K562 (cell line): ENCODE results near the gene SPRYD7. TPM values are rescaled to one million over a fixed set of nuclear protein-coding genes. Genes with fewer than 3 reads are reported as not detected.
A peak's percentile ranks its signal among the peaks of the same experiment; 100 is the strongest.

Experiments
- BRF1 ChIP-seq: IDR thresholded peaks from 3 replicates; pipeline ENCODE4 v1.6.1; 2011; ENCODE audit warnings: borderline replicate concordance, mild to moderate bottlenecking; ENCODE audit not compliant: insufficient read length; ENCODE audit errors: extremely low read depth
- CBFB ChIP-seq: sonication (generic); formaldehyde crosslinking; IDR thresholded peaks from 2 replicates; pipeline ENCODE4 v1.4.0; 2020; ENCODE audit warnings: mild to moderate bottlenecking, missing genetic modification reagents
- CHD1 ChIP-seq: fragments of 200-600 bp; sonication (generic); IDR thresholded peaks from one replicate; pipeline ENCODE4 v1.6.1; 2012; ENCODE audit warnings: mild to moderate bottlenecking, moderate library complexity, low read length, inconsistent platforms
- CXXC5 ChIP-seq: fragments of 250-450 bp; sonication (Bioruptor Pico); IDR thresholded peaks from 2 replicates; pipeline ENCODE4 v1.8.0; 2022; ENCODE audit warnings: inconsistent platforms, mild to moderate bottlenecking, moderate library complexity
- KLF13 ChIP-seq: fragments of 450-650 bp; IDR thresholded peaks from 2 replicates; pipeline ENCODE4 v1.6.1; 2016; ENCODE audit warnings: missing genetic modification characterization, low read depth, mild to moderate bottlenecking, missing compliant biosample characterization, moderate library complexity, borderline replicate concordance
- NFE2 ChIP-seq: IDR thresholded peaks from 2 replicates; pipeline ENCODE4 v1.6.1; 2014; ENCODE audit warnings: antibody characterized with exemption, low read depth
- NR0B1 ChIP-seq: fragments of 450-650 bp; IDR thresholded peaks from one replicate; pipeline ENCODE4 v1.6.1; 2018; ENCODE audit warnings: mild to moderate bottlenecking, moderate library complexity; ENCODE audit not compliant: partially characterized antibody
- NRF1 ChIP-seq, 2 experiments: fragments of 450-650 bp; IDR thresholded peaks in 1 of 2; conservative IDR thresholded peaks in 1 of 2; 2 replicates each; pipeline ENCODE4 v1.6.1; 2014; ENCODE audit warnings: mild to moderate bottlenecking in 2 of 2
- RB1 ChIP-seq: fragments of 450-650 bp; IDR thresholded peaks from 2 replicates; pipeline ENCODE4 v1.6.1; 2017; ENCODE audit warnings: low read depth, mild to moderate bottlenecking
- RBM25 ChIP-seq: fragments of 200-400 bp; formaldehyde crosslinking; IDR thresholded peaks from 2 replicates; pipeline ENCODE4 v1.6.1; 2018; ENCODE audit warnings: low read length, low read depth, moderate library complexity; ENCODE audit not compliant: severe bottlenecking
- SMARCA5 ChIP-seq: fragments of 450-650 bp; IDR thresholded peaks from 2 replicates; pipeline ENCODE4 v1.6.1; 2016
- SNIP1 ChIP-seq: fragments of 450-650 bp; IDR thresholded peaks from 2 replicates; pipeline ENCODE4 v1.7.1; 2017; ENCODE audit warnings: low read depth, mild to moderate bottlenecking
- SUPT5H ChIP-seq: fragments of 450-650 bp; IDR thresholded peaks from 2 replicates; pipeline ENCODE4 v1.6.1; 2016
- THAP12 ChIP-seq: fragments of 250-450 bp; sonication (Bioruptor Pico); IDR thresholded peaks from 2 replicates; pipeline ENCODE4 v1.9.0; 2021; ENCODE audit warnings: mild to moderate bottlenecking, inconsistent platforms
- XRCC5 ChIP-seq: fragments of 200-400 bp; formaldehyde crosslinking; IDR thresholded peaks from 2 replicates; pipeline ENCODE4 v1.6.1; 2017; ENCODE audit warnings: low read depth, mild to moderate bottlenecking, low read length
- ZNF324 ChIP-seq: fragments of 250-450 bp; sonication (Bioruptor Pico); IDR thresholded peaks from 2 replicates; pipeline ENCODE4 v1.4.0; 2020; ENCODE audit warnings: mild to moderate bottlenecking
- polyA plus RNA-seq, 8 experiments: library from polyadenylated mRNA; depleted of rRNA in 4 of 8; stranded (reverse) in 5 of 8; unstranded in 3 of 8; fragments of >200 nt; fragmentation: Nextera tagmentation in 2 of 8; fragmentation: Illumina TruSeq in 1 of 8; extraction: Ambion mirVana in 2 of 8; extraction: Trizol in 1 of 8; gene quantifications; 2 replicates each; pipeline versions ENCODE4 v1.2.1 to v1.2.3, GENCODE V29; 2011 to 2014; ENCODE audit warnings: inconsistent platforms in 1 of 8, missing spikeins in 1 of 8
- total RNA-seq, 7 experiments: library from RNA; depleted of rRNA in 6 of 7; stranded (reverse); fragments of >200 nt in 6 of 7; fragmentation: Illumina TruSeq in 2 of 7; extraction: Trizol in 2 of 7; gene quantifications; 2 replicates each; pipeline versions ENCODE4 v1.2.1 to v1.2.3, GENCODE V29; 2011 to 2021; ENCODE audit warnings: low replicate concordance in 1 of 7
- TF ChIP-seq, protein P1 (sequence below), 2 experiments: fragments of 450-650 bp; IDR thresholded peaks; 2 replicates each; pipeline ENCODE4 v1.6.1; 2016
- TF ChIP-seq, protein P2 (sequence below), 2 experiments: fragments of 450-650 bp; conservative IDR thresholded peaks; 2 replicates each; pipeline ENCODE4 v1.6.1; 2017; ENCODE audit warnings: mild to moderate bottlenecking in 2 of 2, moderate library complexity in 2 of 2
- TF ChIP-seq, protein P3 (sequence below): sonication (generic); formaldehyde crosslinking; IDR thresholded peaks from 2 replicates; pipeline ENCODE4 v1.8.0; 2022; ENCODE audit warnings: missing genetic modification reagents, mild to moderate bottlenecking, moderate library complexity, borderline replicate concordance

The SPRYD7 gene
- total and polyA plus RNA-seq, 9 of the 15 experiments (the other 6 are each of a cell fraction or from before 2014, with no cell fraction given), result 4.3 to 11.0 (median 7.9) TPM

GRCh38 chr13:49936075-49936967 is at the start of gene SPRYD7 (continued):
- peak; percentile 98 for TF ChIP-seq THAP12 (CRISPR knock-in tag)
- TF ChIP-seq SUPT5H, result peak; percentile 75
- peak; percentile 73 for TF ChIP-seq RB1
- TF ChIP-seq SNIP1, result peak; percentile 71; the same call in 1 of the 2 replicates
- peak; percentile 53; the same call in 1 of the 2 replicates for TF ChIP-seq SMARCA5
- no peak for TF ChIP-seq RBM25
- peak; percentile 84 for TF ChIP-seq XRCC5
- TF ChIP-seq, protein P1, sequence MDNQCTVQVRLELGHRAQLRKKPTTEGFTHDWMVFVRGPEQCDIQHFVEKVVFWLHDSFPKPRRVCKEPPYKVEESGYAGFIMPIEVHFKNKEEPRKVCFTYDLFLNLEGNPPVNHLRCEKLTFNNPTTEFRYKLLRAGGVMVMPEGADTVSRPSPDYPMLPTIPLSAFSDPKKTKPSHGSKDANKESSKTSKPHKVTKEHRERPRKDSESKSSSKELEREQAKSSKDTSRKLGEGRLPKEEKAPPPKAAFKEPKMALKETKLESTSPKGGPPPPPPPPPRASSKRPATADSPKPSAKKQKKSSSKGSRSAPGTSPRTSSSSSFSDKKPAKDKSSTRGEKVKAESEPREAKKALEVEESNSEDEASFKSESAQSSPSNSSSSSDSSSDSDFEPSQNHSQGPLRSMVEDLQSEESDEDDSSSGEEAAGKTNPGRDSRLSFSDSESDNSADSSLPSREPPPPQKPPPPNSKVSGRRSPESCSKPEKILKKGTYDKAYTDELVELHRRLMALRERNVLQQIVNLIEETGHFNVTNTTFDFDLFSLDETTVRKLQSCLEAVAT (IDR thresholded peaks at IDR 0.05), result peak in 1 of 2 experiments; percentile 74; a peak in 1 of 4 replicates
- peak; percentile 60; the same call in 1 of the 2 replicates for TF ChIP-seq CXXC5 (CRISPR knock-in tag)
- no peak for TF ChIP-seq NFE2
- TF ChIP-seq KLF13 (tag), result 0 out of 2 replicates have a peak, but pooled peaks have one; percentile 6
- TF ChIP-seq, protein P2, sequence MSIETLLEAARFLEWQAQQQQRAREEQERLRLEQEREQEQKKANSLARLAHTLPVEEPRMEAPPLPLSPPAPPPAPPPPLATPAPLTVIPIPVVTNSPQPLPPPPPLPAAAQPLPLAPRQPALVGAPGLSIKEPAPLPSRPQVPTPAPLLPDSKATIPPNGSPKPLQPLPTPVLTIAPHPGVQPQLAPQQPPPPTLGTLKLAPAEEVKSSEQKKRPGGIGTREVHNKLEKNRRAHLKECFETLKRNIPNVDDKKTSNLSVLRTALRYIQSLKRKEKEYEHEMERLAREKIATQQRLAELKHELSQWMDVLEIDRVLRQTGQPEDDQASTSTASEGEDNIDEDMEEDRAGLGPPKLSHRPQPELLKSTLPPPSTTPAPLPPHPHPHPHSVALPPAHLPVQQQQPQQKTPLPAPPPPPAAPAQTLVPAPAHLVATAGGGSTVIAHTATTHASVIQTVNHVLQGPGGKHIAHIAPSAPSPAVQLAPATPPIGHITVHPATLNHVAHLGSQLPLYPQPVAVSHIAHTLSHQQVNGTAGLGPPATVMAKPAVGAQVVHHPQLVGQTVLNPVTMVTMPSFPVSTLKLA (conservative IDR thresholded peaks at IDR 0.05), result peak; percentile 37 to 80; a peak in 3 of 4 replicates
- no peak for TF ChIP-seq CBFB (CRISPR knock-in tag)
- no peak for TF ChIP-seq NR0B1
- peak; percentile 98 for TF ChIP-seq NRF1 (conservative IDR thresholded peaks at IDR 0.05 in 1 of 2, IDR thresholded peaks at IDR 0.05 in 1 of 2)
- no peak for TF ChIP-seq ZNF324 (CRISPR knock-in tag)
- TF ChIP-seq, protein P3, sequence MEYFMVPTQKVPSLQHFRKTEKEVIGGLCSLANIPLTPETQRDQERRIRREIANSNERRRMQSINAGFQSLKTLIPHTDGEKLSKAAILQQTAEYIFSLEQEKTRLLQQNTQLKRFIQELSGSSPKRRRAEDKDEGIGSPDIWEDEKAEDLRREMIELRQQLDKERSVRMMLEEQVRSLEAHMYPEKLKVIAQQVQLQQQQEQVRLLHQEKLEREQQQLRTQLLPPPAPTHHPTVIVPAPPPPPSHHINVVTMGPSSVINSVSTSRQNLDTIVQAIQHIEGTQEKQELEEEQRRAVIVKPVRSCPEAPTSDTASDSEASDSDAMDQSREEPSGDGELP, result peak; percentile 85; the same call in 1 of the 2 replicates
- peak; percentile 21 for TF ChIP-seq CHD1
- TF ChIP-seq BRF1, result no peak
